B cell (primary cell): Measurements from ENCODE around the gene CYB5B.

Experiments
- CTCF ChIP-seq: fragments of 200-600 bp; IDR thresholded peaks from one replicate; pipeline ENCODE4 v1.8.0; 2022; ENCODE audit warnings: antibody characterized with exemption, mild to moderate bottlenecking
- EZH2 ChIP-seq: IDR thresholded peaks from 2 replicates; pipeline ENCODE4 v1.6.1; 2012; ENCODE audit warnings: borderline replicate concordance, low read depth, mild to moderate bottlenecking, moderate library complexity, low read length; ENCODE audit not compliant: insufficient read depth, poor library complexity, severe bottlenecking

- TF ChIP-seq CTCF (no peak), EZH2 (no peak)
Observed at GRCh38 chr16:69435977-69436820, 11.8 kb downstream of the CYB5B start.
